NCI-H2081 (cell line): Measurements from ENCODE around the gene SF3B1.
"Not testable (repeated sequence)": the region's sequence is repeated elsewhere in the genome, so short reads cannot be mapped to it uniquely, and the experiment has no call there.

ENCODE experiments used
- DNase-seq, 2 experiments: peaks; one replicate each; lab custom pipeline; 2025; lab: John Stamatoyannopoulos, UW

Gene SF3B1

GRCh38 chr2:197379918-197380309 is 54.9 kb downstream of the SF3B1 start:
- not testable (repeated sequence) for DNase-seq

- not testable (repeated sequence) for DNase-seq
These were observed 55.4 kb downstream of the SF3B1 start for GRCh38 chr2:197379308-197379917.

GRCh38 chr2:197378494-197379307 is 56.1 kb downstream of the SF3B1 start:
- DNase-seq, result peak; percentile 78 to 79

- no peak for DNase-seq
These were observed 56.7 kb downstream of the SF3B1 start for GRCh38 chr2:197378086-197378485.

- DNase-seq, result no peak
These were observed 57.2 kb downstream of the SF3B1 start for GRCh38 chr2:197377670-197378069.

DNA sequence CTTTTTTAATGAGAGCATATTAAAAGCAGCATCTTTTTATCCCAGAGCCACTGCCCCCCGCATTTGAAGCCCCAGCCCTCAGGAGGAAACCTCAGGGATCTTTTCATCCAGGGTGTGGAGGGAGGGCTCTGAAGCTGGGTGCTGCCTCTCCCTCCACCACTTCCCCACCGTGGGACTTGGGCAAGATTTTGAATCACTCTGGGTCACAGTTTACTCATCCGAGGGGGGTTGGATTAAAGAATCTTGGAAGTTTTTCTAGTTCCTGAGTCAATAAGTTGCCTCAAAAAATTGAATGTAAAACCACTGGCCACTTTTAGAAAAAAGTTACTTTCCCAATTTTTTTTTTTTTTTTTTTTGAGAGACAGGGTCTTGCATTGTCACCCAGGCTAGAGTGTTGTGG is 62.2 kb downstream of the SF3B1 start:
- no peak for DNase-seq

DNA sequence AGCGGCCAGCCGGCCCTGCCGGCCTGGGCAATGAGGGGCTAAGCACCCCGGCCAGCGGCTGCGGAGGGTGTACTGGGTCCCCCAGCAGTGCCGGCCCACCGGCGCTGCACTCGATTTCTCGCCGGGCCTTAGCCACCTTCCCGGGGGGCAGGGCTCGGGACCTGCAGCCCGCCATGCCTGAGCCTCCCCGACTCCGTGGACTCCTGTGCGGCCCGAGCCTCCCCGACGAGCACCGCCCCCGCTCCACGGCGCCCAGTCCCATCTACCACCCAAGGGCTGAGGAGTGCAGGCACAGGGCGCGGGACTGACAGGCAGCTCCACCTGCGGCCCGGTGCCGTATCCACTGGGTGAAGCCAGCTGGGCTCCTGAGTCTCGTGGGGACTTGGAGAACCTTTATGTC is 64.2 kb downstream of the SF3B1 start:
- not testable (repeated sequence) for DNase-seq

DNA sequence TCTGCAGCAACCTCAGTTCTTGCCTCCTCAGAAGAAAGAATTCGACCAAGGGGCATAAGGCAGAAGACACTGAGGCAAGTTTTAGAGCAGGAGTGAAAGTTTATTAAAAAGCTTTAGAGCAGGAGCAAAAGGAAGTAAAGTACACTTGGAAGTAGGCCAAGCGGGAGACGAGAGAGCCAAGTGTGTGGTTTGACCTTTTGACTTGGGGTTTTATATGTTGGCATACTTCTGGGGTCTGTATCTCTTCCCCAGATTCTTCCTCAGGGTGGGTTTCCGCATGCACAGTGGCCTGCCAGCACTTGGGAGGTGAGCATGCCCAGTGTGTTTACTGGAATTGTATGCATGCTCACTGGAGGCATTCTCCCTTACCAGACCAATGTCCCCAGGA is 64.9 kb downstream of the SF3B1 start:
- DNase-seq, result no peak

- DNase-seq, result no peak
These were observed 65.4 kb downstream of the SF3B1 start for GRCh38 chr2:197369228-197369932.

DNA sequence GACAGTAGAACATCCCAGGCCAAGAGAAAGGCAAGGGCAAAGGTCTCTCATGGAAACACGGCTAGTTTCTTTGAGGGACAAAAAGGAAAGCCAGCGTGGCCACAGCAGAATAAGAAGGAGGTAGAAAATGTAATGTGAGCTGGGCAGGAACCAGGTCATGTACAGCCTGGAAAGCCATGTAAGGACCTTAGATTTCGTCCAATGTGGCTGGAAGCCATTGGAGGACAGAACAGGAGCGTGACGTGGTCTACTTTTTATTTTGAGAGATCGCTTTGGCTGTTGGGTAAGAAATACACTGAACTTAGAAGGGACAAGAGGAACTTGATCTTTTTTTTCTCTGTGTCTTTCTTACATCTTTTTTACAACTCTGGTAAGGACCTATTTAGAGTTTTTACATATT is 66.4 kb downstream of the SF3B1 start:
- no peak for DNase-seq

GRCh38 chr2:197363998-197364397 is 70.8 kb downstream of the SF3B1 start:
- DNase-seq, result no peak

GRCh38 chr2:197360744-197361156 is 74.1 kb downstream of the SF3B1 start:
- DNase-seq, result no peak

DNA sequence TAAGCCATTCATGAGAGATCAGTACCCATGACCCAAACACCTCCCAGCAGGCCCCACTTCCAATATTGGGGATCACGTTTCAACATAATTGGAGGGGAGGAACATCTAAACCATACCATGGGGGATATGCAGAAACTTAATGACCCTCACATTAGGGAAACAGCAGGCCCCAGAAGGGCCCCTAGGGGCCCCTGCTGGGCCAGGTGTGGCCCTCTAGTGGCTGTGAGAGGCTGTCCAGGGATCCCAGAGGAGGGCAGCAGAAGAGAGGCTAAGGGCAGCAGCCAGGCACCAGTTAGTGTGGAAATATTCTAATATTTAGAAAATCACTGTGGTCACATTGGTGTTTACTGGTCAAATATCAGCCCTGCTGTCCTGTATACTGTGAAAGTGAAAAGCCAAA is 75.0 kb downstream of the SF3B1 start:
- no peak for DNase-seq

- DNase-seq, result no peak
These were observed 75.9 kb downstream of the SF3B1 start for GRCh38 chr2:197358931-197359330.

DNA sequence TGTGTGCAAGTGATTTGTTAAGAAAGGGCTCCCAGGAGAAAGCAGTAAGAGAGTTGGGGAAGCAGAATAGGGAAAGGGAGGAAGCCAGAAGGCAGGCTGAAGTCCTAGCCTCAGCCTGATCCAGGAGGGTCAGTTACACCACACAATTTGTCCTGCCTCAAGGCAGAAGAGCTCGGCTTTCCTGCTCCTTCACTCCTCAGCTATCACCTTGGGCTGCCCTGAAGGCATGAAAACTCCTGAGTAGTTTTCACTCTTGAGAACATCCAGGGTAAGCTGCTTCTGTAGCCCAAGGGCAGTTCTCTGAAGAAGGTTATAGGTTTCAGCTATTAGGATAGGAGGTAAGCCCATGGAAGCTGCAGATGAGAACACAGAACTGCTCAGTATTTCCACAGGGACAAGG is 76.8 kb downstream of the SF3B1 start:
- DNase-seq, result no peak

GRCh38 chr2:197356136-197356535 is 78.7 kb downstream of the SF3B1 start:
- no peak for DNase-seq

- no peak for DNase-seq
These were observed 80.7 kb downstream of the SF3B1 start for GRCh38 chr2:197354169-197354558.

DNA sequence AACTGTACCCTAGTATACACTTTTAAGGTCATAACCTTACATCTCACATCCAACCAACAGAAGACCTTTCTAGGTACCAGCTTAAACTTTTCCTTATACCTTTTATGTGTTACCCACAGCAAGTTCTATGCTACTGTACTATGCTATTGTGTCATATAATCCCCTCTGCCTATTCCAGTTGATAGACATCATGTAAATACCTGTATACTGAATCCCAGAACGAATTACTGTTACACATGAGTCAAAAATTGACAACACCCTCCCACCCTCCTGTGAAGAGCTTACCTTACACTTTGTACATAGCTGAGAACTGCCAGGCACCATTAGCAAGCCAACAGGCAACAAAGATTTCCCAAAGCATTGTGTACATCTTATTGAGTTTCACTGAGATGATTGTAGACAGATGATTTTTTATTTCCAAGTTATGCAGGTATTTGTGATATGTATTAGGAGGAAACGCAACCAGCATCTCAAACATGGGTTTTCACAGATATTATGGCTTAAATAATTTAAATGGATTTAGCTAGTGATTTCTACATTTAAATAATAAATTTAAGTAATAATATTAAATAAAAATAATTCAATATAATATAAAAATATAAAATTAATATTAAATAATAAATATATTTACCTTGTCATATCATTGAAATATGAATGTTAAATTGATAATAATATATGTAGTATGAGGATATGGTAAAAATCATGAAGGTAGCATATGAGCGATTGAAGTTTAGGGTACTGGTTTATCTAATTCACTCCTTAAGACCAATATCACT is 81.2 kb downstream of the SF3B1 start:
- no peak for DNase-seq

GRCh38 chr2:197349699-197350098 is 85.1 kb downstream of the SF3B1 start:
- DNase-seq, result no peak

- DNase-seq, result no peak
These were observed 86.0 kb downstream of the SF3B1 start for GRCh38 chr2:197348721-197349360.

DNA sequence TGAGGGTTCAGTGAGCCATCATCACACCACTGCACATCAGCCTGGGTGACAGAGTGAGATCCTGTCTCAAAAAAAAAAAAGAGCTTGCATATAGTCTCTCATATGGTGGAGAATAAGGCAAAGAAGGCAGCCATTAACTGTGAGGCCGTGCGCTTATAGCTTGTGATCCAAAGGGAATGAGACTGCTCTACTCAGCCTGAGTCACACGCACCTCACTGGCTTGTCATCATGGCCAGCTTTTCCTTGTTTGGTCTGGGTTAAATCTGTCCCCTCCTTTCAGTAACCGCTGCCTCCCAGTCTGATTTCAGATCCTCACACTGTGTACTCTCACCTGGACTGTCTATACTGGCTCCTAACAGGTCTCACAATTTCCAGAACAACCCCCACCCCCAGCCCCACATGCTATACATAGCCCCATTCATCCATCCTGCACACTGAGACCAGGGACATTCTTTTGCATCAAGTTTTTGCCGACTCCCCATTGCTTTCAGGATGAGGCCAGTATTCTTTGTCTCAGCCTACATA is 88.9 kb downstream of the SF3B1 start:
- DNase-seq, result no peak

- DNase-seq, result not testable (repeated sequence)
These were observed 90.9 kb downstream of the SF3B1 start for GRCh38 chr2:197343968-197344367.
